Liver (tissue), 3 donors: ENCODE data around the gene BARHL2.

Experiments used
- MAX ChIP-seq: IDR thresholded peaks from 2 replicates; pipeline ENCODE4 v1.6.1; 2016; ENCODE audit warnings: antibody characterized with exemption
- SP1 ChIP-seq: IDR thresholded peaks from 2 replicates; pipeline ENCODE4 v1.6.1; 2018; ENCODE audit warnings: antibody characterized with exemption, mild to moderate bottlenecking
- TAF1 ChIP-seq: conservative IDR thresholded peaks from 2 replicates; pipeline ENCODE4 v1.6.1; 2016; ENCODE audit warnings: antibody characterized with exemption, mild to moderate bottlenecking
- TF ChIP-seq, protein P1 (sequence below): fragments of 150-350 bp; IDR thresholded peaks from 2 replicates; pipeline ENCODE4 v1.5.1; 2017; ENCODE audit warnings: improper control_type of control experiment, low read depth, low read length; ENCODE audit not compliant: missing input control
- donor health status: healthy.
- donor health status: healthy.

GRCh38 chr1:90671741-90672140 is 45.4 kb downstream of the BARHL2 start:
- TF ChIP-seq, protein P1, sequence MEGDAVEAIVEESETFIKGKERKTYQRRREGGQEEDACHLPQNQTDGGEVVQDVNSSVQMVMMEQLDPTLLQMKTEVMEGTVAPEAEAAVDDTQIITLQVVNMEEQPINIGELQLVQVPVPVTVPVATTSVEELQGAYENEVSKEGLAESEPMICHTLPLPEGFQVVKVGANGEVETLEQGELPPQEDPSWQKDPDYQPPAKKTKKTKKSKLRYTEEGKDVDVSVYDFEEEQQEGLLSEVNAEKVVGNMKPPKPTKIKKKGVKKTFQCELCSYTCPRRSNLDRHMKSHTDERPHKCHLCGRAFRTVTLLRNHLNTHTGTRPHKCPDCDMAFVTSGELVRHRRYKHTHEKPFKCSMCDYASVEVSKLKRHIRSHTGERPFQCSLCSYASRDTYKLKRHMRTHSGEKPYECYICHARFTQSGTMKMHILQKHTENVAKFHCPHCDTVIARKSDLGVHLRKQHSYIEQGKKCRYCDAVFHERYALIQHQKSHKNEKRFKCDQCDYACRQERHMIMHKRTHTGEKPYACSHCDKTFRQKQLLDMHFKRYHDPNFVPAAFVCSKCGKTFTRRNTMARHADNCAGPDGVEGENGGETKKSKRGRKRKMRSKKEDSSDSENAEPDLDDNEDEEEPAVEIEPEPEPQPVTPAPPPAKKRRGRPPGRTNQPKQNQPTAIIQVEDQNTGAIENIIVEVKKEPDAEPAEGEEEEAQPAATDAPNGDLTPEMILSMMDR: no peak
- TF ChIP-seq TAF1: no peak
- TF ChIP-seq SP1: no peak
- TF ChIP-seq MAX: no peak
